ENCODE data around the gene TEDC2. TPM values are rescaled to one million over a fixed set of nuclear protein-coding genes. Genes with fewer than 3 reads are reported as not detected.

The TEDC2 gene
- total RNA-seq, 1 experiment from 2014 or later = 45.4 TPM

GRCh38 chr16:2499454-2499853 lies 39.5 kb downstream of the TEDC2 start:
- no peak overlapping the region for H3K27ac ChIP-seq (ENCODE audit: insufficient read length, low read depth, low read length)
- DNase-seq = no peak
- Mint-ChIP-seq H3K36me3 (ENCODE audit: insufficient read depth in 1 of 3, low read depth in 3 of 3) (peaks cover 0 to 18% (median 4%) of the 10 kb centered on the region in 3 experiments; a peak in 4 of 7 replicates), H3K27ac (no peak overlapping the region), H3K4me1 (peaks cover 3 to 5% of the 10 kb centered on the region in 2 experiments), H3K4me3 (no peak overlapping the region), H3K9me3 (no peaks in the 10 kb centered on the region), H3K27me3 (ENCODE audit: low read depth) (no peaks in the 10 kb centered on the region)
- H2BK12ac ChIP-seq (ENCODE audit: insufficient read length, low read depth, low read length) = no peak overlapping the region
- H3K23me2 ChIP-seq (ENCODE audit: insufficient read length, low read depth, low read length, poor library complexity, severe bottlenecking) = peaks cover 3% of the 10 kb centered on the region
- no peak overlapping the region for H3K18ac ChIP-seq (ENCODE audit: insufficient read length, low read depth, low read length)
- H3K27me3 ChIP-seq (ENCODE audit: insufficient read depth, low read length) = no peaks in the 10 kb centered on the region
- H3K4ac ChIP-seq (ENCODE audit: low read depth, low read length) = no peak overlapping the region
- H3K9ac ChIP-seq (ENCODE audit: extremely low read depth, insufficient read length, low read length) = no peak overlapping the region
- no peak overlapping the region for H3K56ac ChIP-seq (ENCODE audit: insufficient read length, low read depth, low read length)
- H3T11ph ChIP-seq (ENCODE audit: low read length) = no peak overlapping the region
- H3K4me2 ChIP-seq (ENCODE audit: insufficient read depth, insufficient read length, low read length) = no peak overlapping the region
- H2AFZ ChIP-seq (ENCODE audit: low read length) = no peak overlapping the region
- no CpG with 5 or more reads among the region's 6 CpGs for WGBS (ENCODE audit: extremely low coverage, insufficient read length, low lambda C conversion rate)
- no peaks in the 10 kb centered on the region for H3K79me2 ChIP-seq (ENCODE audit: insufficient read depth, low read length)
- H2BK120ac ChIP-seq (ENCODE audit: low read depth, low read length, poor library complexity, severe bottlenecking) = no peak overlapping the region
- H4K5ac ChIP-seq (ENCODE audit: insufficient read length, low read depth, low read length) = no peak overlapping the region
- H2BK20ac ChIP-seq (ENCODE audit: low read depth, low read length, poor library complexity, severe bottlenecking) = no peak overlapping the region
- H4K8ac ChIP-seq (replicated peaks; ENCODE audit: insufficient read length, low read depth, low read length) = no peak overlapping the region
- no peaks in the 10 kb centered on the region for H3K9me3 ChIP-seq (ENCODE audit: control insufficient read depth, low read depth, low read length)
- no peak for TF ChIP-seq CTCF (conservative IDR thresholded peaks at IDR 0.05)
- no peak overlapping the region for H2BK15ac ChIP-seq (ENCODE audit: low read depth, low read length)
- no peak overlapping the region for H2AK5ac ChIP-seq (ENCODE audit: insufficient read length, low read length)
- no peak overlapping the region for H3K23ac ChIP-seq (ENCODE audit: insufficient read length, low read depth, low read length)
- H3K4me1 ChIP-seq (ENCODE audit: insufficient read depth, low read length) = no peaks in the 10 kb centered on the region
- H2BK5ac ChIP-seq (ENCODE audit: insufficient read length, low read length) = no peak overlapping the region
- H3K14ac ChIP-seq (ENCODE audit: insufficient read depth, low read length) = no peak overlapping the region
- no peaks in the 10 kb centered on the region for H4K20me1 ChIP-seq (ENCODE audit: control insufficient read depth, insufficient read depth, insufficient read length)
- H3K79me1 ChIP-seq (ENCODE audit: insufficient read depth, low read depth, low read length, poor library complexity, severe bottlenecking) = no peaks in the 10 kb centered on the region
- no peak overlapping the region for H4K91ac ChIP-seq (ENCODE audit: insufficient read length, low read depth, low read length)

Data from H9 (cell line).